Measurements from ENCODE around the gene CTNND2.

- no peak for TF ChIP-seq CTCF (conservative IDR thresholded peaks at IDR 0.05; ENCODE audit: low read depth, low read length)
- no peak for TF ChIP-seq EZH2 (IDR thresholded peaks at IDR 0.05; ENCODE audit: borderline replicate concordance, low read depth, low read length, poor library complexity, severe bottlenecking)
These were observed 281.5 kb downstream of the CTNND2 start for GRCh38 chr5:11622785-11623184.

Measured in A673 (cell line).